AG10803 (cell line): ENCODE data around the gene ITGA11.

Source experiments
- DNase-seq: peaks from one replicate; pipeline ENCODE4 v3.0.0; 2010; ENCODE audit warnings: low read depth
- H3K4me3 ChIP-seq: 2 replicates; pipeline ENCODE4 v1.5.1; 2011; ENCODE audit warnings: mild to moderate bottlenecking, low read length, control low read depth
- TF ChIP-seq, protein P1 (sequence below): conservative IDR thresholded peaks from 2 replicates; pipeline ENCODE4 v1.5.1; 2011; ENCODE audit warnings: mild to moderate bottlenecking, low read length, control low read depth, inconsistent platforms

ITGA11 gene

DNA sequence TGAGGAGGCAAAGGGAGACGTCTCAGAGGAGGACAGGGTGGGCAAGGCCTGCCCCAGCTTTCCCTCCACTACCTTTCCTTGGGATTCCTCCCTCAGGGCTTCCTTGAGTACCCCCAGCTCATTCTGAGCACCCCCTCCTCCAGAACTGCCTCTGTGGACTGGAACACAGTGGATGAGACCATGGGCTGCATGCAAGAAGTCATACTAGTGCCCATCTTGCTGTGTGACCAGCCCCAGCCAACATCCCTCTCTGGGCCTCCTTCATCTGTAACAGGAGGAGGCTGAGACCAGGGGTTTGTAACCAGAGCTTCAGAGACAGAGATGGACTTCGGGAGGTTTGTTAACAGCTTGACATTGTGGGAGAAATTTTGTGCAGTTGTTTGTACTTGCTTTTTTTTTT, 128.8 kb downstream of the ITGA11 start:
- TF ChIP-seq, protein P1, sequence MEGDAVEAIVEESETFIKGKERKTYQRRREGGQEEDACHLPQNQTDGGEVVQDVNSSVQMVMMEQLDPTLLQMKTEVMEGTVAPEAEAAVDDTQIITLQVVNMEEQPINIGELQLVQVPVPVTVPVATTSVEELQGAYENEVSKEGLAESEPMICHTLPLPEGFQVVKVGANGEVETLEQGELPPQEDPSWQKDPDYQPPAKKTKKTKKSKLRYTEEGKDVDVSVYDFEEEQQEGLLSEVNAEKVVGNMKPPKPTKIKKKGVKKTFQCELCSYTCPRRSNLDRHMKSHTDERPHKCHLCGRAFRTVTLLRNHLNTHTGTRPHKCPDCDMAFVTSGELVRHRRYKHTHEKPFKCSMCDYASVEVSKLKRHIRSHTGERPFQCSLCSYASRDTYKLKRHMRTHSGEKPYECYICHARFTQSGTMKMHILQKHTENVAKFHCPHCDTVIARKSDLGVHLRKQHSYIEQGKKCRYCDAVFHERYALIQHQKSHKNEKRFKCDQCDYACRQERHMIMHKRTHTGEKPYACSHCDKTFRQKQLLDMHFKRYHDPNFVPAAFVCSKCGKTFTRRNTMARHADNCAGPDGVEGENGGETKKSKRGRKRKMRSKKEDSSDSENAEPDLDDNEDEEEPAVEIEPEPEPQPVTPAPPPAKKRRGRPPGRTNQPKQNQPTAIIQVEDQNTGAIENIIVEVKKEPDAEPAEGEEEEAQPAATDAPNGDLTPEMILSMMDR, result no peak
- no peak overlapping the region for H3K4me3 ChIP-seq

DNA sequence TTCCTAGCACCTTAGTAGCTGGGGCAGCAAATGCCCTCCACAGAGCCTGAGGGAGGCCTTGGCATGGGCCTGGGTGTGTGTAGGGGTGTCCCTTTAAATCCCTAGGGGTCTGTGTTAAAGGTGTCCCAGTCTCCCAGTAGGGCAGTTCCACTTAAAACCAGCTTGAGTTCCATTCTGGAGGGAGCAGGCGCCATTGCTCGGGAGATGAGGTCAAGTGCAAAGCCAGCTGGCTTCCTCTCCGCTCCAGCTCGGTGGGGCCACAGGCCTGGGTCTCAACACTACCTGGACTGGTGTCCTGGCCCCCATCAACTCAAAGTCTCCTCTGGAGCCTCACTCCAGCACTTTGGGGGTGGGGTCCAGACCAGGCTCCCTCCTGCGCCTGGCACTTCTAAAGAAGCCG, 129.2 kb downstream of the ITGA11 start:
- DNase-seq, result no peak
- no peak overlapping the region for H3K4me3 ChIP-seq
- TF ChIP-seq, protein P1, result no peak

More for the DNA sequence above, 128.8 kb downstream of the ITGA11 start:
- no peak for DNase-seq

DNA sequence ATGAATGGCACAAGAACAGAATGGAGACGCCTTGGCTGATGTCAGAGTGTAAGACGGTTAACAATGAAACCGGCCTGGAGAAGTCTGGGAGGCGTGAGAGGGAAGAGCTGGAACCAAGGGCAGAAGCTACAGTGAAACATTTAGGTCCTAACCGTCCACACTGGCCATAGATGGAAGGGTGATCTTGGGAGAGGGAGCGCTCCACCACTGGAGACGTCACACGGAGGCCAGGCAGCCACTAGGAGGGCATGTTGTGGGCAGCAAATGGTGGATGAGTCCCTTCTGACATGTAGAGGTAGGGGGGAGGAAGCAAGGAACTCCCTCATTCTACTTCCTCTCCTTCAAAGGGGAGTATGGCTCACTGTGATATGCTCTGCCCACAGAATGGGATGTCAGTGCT, 130.7 kb downstream of the ITGA11 start:
- H3K4me3 ChIP-seq, result no peak overlapping the region
- no peak for DNase-seq
- TF ChIP-seq, protein P1, result no peak

DNA sequence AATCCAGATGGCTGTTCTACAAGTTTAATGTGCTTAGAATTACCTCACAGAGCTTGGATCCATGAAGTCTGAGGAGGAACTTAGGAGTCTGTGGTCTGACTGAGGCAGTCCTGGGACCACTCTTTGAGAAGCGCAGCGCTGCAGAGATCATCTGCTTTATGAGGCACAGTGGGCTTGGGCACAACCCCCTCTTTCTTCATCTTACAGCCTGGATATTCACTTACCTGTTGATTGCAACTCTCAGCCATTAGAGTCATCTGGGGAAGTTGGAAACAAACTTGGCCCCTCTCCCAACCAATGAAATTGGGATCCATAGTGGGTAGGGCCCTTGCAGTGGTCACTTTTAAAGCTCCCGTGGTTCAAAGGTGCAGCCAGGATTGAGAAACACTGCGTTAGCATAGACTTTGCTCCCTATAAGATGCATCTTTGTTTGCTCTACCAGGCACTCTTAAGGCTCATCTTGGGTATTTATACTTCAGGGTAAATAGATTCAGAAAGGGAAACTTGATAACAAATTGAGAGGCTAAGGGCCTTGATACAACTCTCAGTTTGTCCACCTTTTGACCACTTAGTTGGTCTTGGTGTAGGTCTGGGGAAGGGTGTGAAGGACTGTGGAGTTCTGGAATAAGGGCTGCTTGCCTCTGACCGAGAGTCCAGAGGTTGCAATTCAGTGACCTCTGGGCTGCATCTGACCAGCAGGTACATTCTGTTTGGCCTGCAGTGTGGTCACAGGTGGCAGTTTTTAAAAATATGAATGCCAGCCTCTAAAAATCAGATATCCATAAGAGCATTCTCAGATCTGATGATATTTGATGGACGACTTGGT, 131.6 kb downstream of the ITGA11 start:
- H3K4me3 ChIP-seq, result no peak overlapping the region
- DNase-seq, result no peak
- TF ChIP-seq, protein P1, result no peak

DNA sequence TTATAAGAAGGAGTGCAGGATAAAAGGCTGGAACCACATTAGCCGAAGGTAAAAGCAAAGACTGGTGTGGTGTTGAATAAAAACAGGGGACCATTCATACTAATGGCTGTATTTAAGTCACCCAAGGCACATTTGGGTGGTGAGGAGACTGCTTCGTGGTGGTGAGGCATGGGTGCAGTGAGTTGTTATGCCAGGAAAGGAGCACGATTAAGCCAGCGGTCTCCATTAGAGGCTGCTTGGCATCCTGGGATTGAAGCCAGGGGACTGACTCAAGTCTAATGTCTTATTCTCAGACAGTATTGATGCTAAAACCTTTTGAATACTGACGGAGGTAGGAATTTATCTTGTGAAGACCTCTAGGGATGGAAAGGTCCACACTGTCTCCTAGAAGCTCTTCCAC, 132.5 kb downstream of the ITGA11 start:
- DNase-seq, result peak; percentile 54
- H3K4me3 ChIP-seq, result peak overlapping the region; percentile 25

DNA sequence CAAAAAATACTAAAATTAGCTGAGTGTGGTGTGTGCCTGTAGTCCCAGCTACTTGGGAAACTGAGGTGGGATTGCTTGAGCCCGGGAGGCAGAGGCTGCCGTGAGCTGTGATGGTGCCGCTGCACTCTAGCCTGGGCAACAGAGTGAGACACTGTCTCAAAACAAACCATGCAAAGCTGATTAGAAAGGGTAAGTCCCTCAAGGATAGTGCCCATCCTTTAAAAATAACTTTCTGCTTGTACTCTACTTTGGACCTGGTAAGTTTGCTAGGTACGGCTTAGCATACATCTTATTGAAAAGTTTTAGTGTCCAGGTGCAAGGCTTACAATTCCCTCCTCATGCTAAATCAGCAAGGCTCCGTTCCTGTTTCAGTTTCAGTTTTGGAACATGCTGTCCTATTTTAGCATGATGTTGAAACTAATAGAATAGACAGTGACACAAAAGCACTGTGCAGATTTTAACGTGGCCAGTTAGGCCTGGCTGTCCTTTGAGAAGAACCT, 133.0 kb downstream of the ITGA11 start:
- DNase-seq, result no peak
- no peak overlapping the region for H3K4me3 ChIP-seq
- TF ChIP-seq, protein P1, result no peak

More for the DNA sequence above, 132.5 kb downstream of the ITGA11 start:
- TF ChIP-seq, protein P1, result no peak

DNA sequence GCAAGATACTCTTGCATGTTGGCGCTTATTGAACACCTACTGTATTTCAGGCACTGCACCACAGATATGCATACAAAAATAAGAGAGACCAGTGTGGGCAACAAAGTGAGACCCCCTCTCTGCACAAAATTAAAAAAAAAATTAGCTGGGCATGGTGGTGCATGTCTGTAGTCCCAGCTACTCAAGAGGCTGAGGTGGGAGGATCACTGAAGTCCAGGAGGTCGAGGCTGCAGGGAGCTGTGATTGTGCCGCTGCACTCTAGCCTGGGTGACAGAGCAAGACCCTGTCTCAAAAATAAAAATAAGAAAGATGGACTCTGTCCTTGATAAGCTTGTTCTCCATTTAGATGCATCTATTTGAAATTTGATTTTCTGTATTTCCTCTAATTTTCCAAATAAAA, 133.6 kb downstream of the ITGA11 start:
- DNase-seq, result no peak
- H3K4me3 ChIP-seq, result no peak overlapping the region
- TF ChIP-seq, protein P1, result no peak
